Kidney (tissue), 14 donors: ENCODE data around the gene GAL3ST1. TPM values are rescaled to one million over a fixed set of nuclear protein-coding genes. Genes with fewer than 3 reads are reported as not detected.

Experiments used
- DNase-seq, 5 donors: peaks; one replicate each; pipeline ENCODE4 v3.0.0-alpha.2; 2013 to 2020
- FAIRE-seq: peaks from 2 replicates; lab custom pipeline; 2012; peaks lifted over from hg19 to GRCh38; lab: Jason Lieb, UNC
- H3K27ac ChIP-seq, 2 donors: one replicate each; pipeline ENCODE4 v1.7.0; 2013; ENCODE audit warnings: low read depth in 2 of 2, low read length in 2 of 2, inconsistent platforms in 1 of 2
- H3K27me3 ChIP-seq: one replicate; pipeline ENCODE4 v1.7.1; 2013; ENCODE audit warnings: low read length, inconsistent platforms; ENCODE audit not compliant: control insufficient read depth, insufficient read depth
- H3K36me3 ChIP-seq, 3 donors: one replicate each; pipeline versions ENCODE4 v1.7.0 to v1.7.1; 2013; ENCODE audit warnings: low read length in 3 of 3, control low read depth in 1 of 3, inconsistent platforms in 1 of 3; ENCODE audit not compliant: insufficient read depth in 3 of 3, control insufficient read depth in 2 of 3
- H3K4me1 ChIP-seq, 3 donors: one replicate each; pipeline versions ENCODE4 v1.7.0 to v1.7.1; 2013; ENCODE audit warnings: low read length in 3 of 3, inconsistent platforms in 1 of 3, low read depth in 1 of 3; ENCODE audit not compliant: control insufficient read depth in 2 of 3, insufficient read depth in 2 of 3
- H3K4me3 ChIP-seq, 3 donors: one replicate each; pipeline versions ENCODE4 v1.7.0 to v1.8.1; 2013; ENCODE audit warnings: low read length in 3 of 3, control low read depth in 1 of 3, inconsistent platforms in 1 of 3
- H3K9ac ChIP-seq, 3 donors: one replicate each; pipeline versions ENCODE4 v1.7.0 to v1.7.1; 2013; ENCODE audit warnings: low read length in 3 of 3, control low read depth in 1 of 3, inconsistent platforms in 1 of 3
- H3K9me3 ChIP-seq, 3 donors: one replicate each; pipeline versions ENCODE4 v1.7.0 to v1.7.1; 2013; ENCODE audit warnings: low read length in 3 of 3, control low read depth in 1 of 3, inconsistent platforms in 1 of 3; ENCODE audit not compliant: control insufficient read depth in 2 of 3, insufficient read depth in 1 of 3
- CTCF ChIP-seq: IDR thresholded peaks from 3 replicates; pipeline ENCODE4 v1.5.1; 2012; ENCODE audit warnings: mild to moderate bottlenecking, moderate library complexity, borderline replicate concordance; ENCODE audit not compliant: insufficient read depth; ENCODE audit errors: extremely low read depth
- intact Hi-C: fragments of 100-400 bp; cut with DNase I; formaldehyde crosslinking; loops from one replicate; pipeline ENCODE4 v1.11.1; 2022
- polyA plus RNA-seq: library from polyadenylated mRNA; stranded (reverse); fragments of 350-450 nt; fragmentation: Illumina TruSeq; extraction: RNeasy Lipid Tissue Mini Kit (QIAGEN cat#74804); gene quantifications from one replicate; pipeline ENCODE4 v1.2.3, GENCODE V29; 2014; ENCODE audit warnings: low read depth, low replicate concordance; ENCODE audit not compliant: insufficient read depth
- total RNA-seq: library from RNA; stranded (reverse); fragmentation: NEBNext Ultra II Directional; extraction: Animal tissue kit (Norgen Biotek cat#: 25700); gene quantifications from one replicate; pipeline ENCODE4 v1.2.1, GENCODE V29; 2021
- donor health status: control.
- donor health status: control.
- donor health status: control.
- donor health status: control.
- donor health status: control.
- donor health status: DM: yes; HTN: yes; CAD: no.
- donor health status: Normal renal cell carcinoma (clear cell type).

Gene GAL3ST1
- total and polyA plus RNA-seq, 2 donors from 2014 or later = 16.1 to 34.3 TPM

GRCh38 chr22:30612789-30613188, 38.3 kb upstream of the GAL3ST1 start:
- Histone ChIP-seq H3K27ac (no peak overlapping the region), H3K9ac (no peak overlapping the region), H3K9me3 (no peaks in the 10 kb centered on the region), H3K27me3 (no peaks in the 10 kb centered on the region), H3K4me1 (peaks cover 0 to 13% (median under 1%) of the 10 kb centered on the region in 3 donors), H3K4me3 (no peak overlapping the region), H3K36me3 (peaks cover 2 to 25% (median 16%) of the 10 kb centered on the region in 3 donors)
- TF ChIP-seq CTCF = no peak
- no peak for FAIRE-seq
- intact Hi-C loops = no loop called here
- DNase-seq = no peak

- FAIRE-seq (no peak), DNase-seq (no peak)
- H3K4me3 ChIP-seq = no peak overlapping the region
- TF ChIP-seq CTCF = no peak
- peaks cover 2 to 21% (median 13%) of the 10 kb centered on the region in 3 donors for H3K36me3 ChIP-seq
- no peaks in the 10 kb centered on the region for H3K9me3 ChIP-seq
- no peak overlapping the region for H3K9ac ChIP-seq
- intact Hi-C loops = no loop called here
- no peak overlapping the region for H3K27ac ChIP-seq
- peaks cover 3 to 18% (median 7%) of the 10 kb centered on the region in 3 donors for H3K4me1 ChIP-seq
- H3K27me3 ChIP-seq = no peaks in the 10 kb centered on the region
Observed at GRCh38 chr22:30611197-30611596, 36.7 kb upstream of the GAL3ST1 start.

GRCh38 chr22:30610299-30610698, 35.8 kb upstream of the GAL3ST1 start:
- Histone ChIP-seq H3K9ac (no peak overlapping the region), H3K27ac (no peak overlapping the region), H3K27me3 (no peaks in the 10 kb centered on the region), H3K4me3 (no peak overlapping the region), H3K9me3 (no peaks in the 10 kb centered on the region), H3K4me1 (peaks cover 3 to 23% (median 11%) of the 10 kb centered on the region in 3 donors), H3K36me3 (peaks cover 0 to 16% (median 13%) of the 10 kb centered on the region in 3 donors)
- no peak for DNase-seq
- intact Hi-C loops = no loop called here
- TF ChIP-seq CTCF = no peak
- FAIRE-seq = no peak
